GM12878 (cell line): ENCODE results near the gene RASSF4. TPM values are rescaled to one million over a fixed set of nuclear protein-coding genes. Genes with fewer than 3 reads are reported as not detected.

Source experiments
- ASH2L ChIP-seq: fragments of 300-600, 200-600 bp; sonication (generic); IDR thresholded peaks from 2 replicates; pipeline ENCODE4 v1.6.1; 2017; ENCODE audit warnings: low read depth, mild to moderate bottlenecking, borderline replicate concordance
- ATF3 ChIP-seq: IDR thresholded peaks from 2 replicates; pipeline ENCODE4 v1.6.1; 2011; ENCODE audit warnings: low read depth, mild to moderate bottlenecking, low read length, moderate library complexity, borderline replicate concordance; ENCODE audit errors: extremely low read depth
- CBX3 ChIP-seq: fragments of 200-600 bp; sonication (generic); IDR thresholded peaks from 2 replicates; pipeline ENCODE4 v1.6.1; 2016; ENCODE audit warnings: low read depth, borderline replicate concordance
- E2F4 ChIP-seq: IDR thresholded peaks from 2 replicates; pipeline ENCODE4 v1.6.1; 2012; ENCODE audit warnings: low read depth, low read length, improper control_type of control experiment
- HCFC1 ChIP-seq: fragments of 150-350 bp; IDR thresholded peaks from 2 replicates; pipeline ENCODE4 v1.6.1; 2014; ENCODE audit warnings: low read length
- HDAC6 ChIP-seq: fragments of 200-600 bp; sonication (generic); IDR thresholded peaks from one replicate; pipeline ENCODE4 v1.8.0; 2017; ENCODE audit warnings: antibody characterized with exemption; ENCODE audit not compliant: unreplicated experiment
- IKZF2 ChIP-seq, 2 experiments: fragments of 450-650 bp; IDR thresholded peaks; 2 replicates each; pipeline ENCODE4 v1.6.1; 2017; ENCODE audit warnings: mild to moderate bottlenecking in 2 of 2, moderate library complexity in 2 of 2
- KLF5 ChIP-seq: fragments of 450-650 bp; IDR thresholded peaks from 2 replicates; pipeline ENCODE4 v1.6.1; 2014; ENCODE audit warnings: mild to moderate bottlenecking; ENCODE audit not compliant: partially characterized antibody
- MEF2A ChIP-seq: IDR thresholded peaks from 2 replicates; pipeline ENCODE4 v1.6.1; 2011; ENCODE audit warnings: low read depth, mild to moderate bottlenecking, low read length, moderate library complexity; ENCODE audit not compliant: insufficient read depth
- MTA2 ChIP-seq: fragments of 450-650 bp; IDR thresholded peaks from 2 replicates; pipeline ENCODE4 v1.6.1; 2016; ENCODE audit warnings: low read depth, mild to moderate bottlenecking, moderate library complexity
- NR2C2 ChIP-seq: IDR thresholded peaks from 2 replicates; pipeline ENCODE4 v1.6.1; 2011; ENCODE audit warnings: borderline replicate concordance, low read depth; ENCODE audit not compliant: control insufficient read depth, insufficient read length
- PAX5 ChIP-seq: IDR thresholded peaks from 2 replicates; pipeline ENCODE4 v1.6.1; 2011; ENCODE audit warnings: low read depth, low read length, borderline replicate concordance
- PKNOX1 ChIP-seq: fragments of 450-650 bp; IDR thresholded peaks from 2 replicates; pipeline ENCODE4 v1.6.1; 2016; ENCODE audit warnings: mild to moderate bottlenecking
- PRDM15 ChIP-seq: fragments of 450-650 bp; formaldehyde crosslinking; IDR thresholded peaks from 2 replicates; pipeline ENCODE4 v1.4.0; 2020; ENCODE audit warnings: mild to moderate bottlenecking, moderate library complexity
- SMAD1 ChIP-seq: fragments of 450-650 bp; IDR thresholded peaks from 2 replicates; pipeline ENCODE4 v1.6.1; 2018; ENCODE audit warnings: mild to moderate bottlenecking, low read depth; ENCODE audit not compliant: partially characterized antibody
- SP1 ChIP-seq: IDR thresholded peaks from one replicate; pipeline ENCODE4 v1.6.1; 2011; ENCODE audit warnings: low read depth, low read length
- SPI1 ChIP-seq: IDR thresholded peaks from 2 replicates; pipeline ENCODE4 v1.6.1; 2011; ENCODE audit warnings: low read depth, mild to moderate bottlenecking, low read length, moderate library complexity, borderline replicate concordance; ENCODE audit not compliant: insufficient read depth
- SREBF2 ChIP-seq: IDR thresholded peaks from 2 replicates; pipeline ENCODE4 v1.6.1; 2012; ENCODE audit warnings: mild to moderate bottlenecking, low read length
- ZNF217 ChIP-seq: fragments of 450-650 bp; IDR thresholded peaks from 2 replicates; pipeline ENCODE4 v1.6.1; 2017; ENCODE audit warnings: antibody characterized with exemption, mild to moderate bottlenecking
- polyA plus RNA-seq, 11 experiments: library from polyadenylated mRNA; depleted of rRNA in 4 of 11; unstranded in 6 of 11; stranded (reverse) in 5 of 11; fragments of >200 nt; fragmentation: Nextera tagmentation in 4 of 11; fragmentation: Illumina TruSeq in 1 of 11; extraction: Ambion mirVana in 4 of 11; extraction: Trizol in 1 of 11; gene quantifications; 1 replicate in 1 of 11; 2 replicates in 10 of 11; pipeline versions ENCODE4 v1.2.1 to v1.2.3, GENCODE V29; 2011 to 2016; ENCODE audit warnings: inconsistent platforms in 2 of 11, missing spikeins in 2 of 11, low read depth in 1 of 11
- total RNA-seq, 4 experiments: library from RNA; depleted of rRNA in 3 of 4; stranded (reverse); fragments of >200 nt in 3 of 4; fragmentation: Illumina TruSeq in 1 of 4; extraction: Trizol in 1 of 4; gene quantifications; 2 replicates each; pipeline versions ENCODE4 v1.2.1 to v1.2.3, GENCODE V29; 2013 to 2021
- TF ChIP-seq, protein P1 (sequence below): IDR thresholded peaks from 2 replicates; pipeline ENCODE4 v1.6.1; 2012; ENCODE audit warnings: low read depth, low read length, improper control_type of control experiment
- TF ChIP-seq, protein P2 (sequence below): fragments of 450-650 bp; conservative IDR thresholded peaks from 2 replicates; pipeline ENCODE4 v1.6.1; 2017; ENCODE audit warnings: mild to moderate bottlenecking, moderate library complexity

Gene RASSF4
- total and polyA plus RNA-seq, 10 of the 15 experiments (the other 5 are each of a cell fraction or from before 2014, with no cell fraction given), result 3.7 to 71.1 (median 16.8) TPM

GRCh38 chr10:44944354-44944753 lies 15.2 kb upstream of the RASSF4 start (continued):
- TF ChIP-seq ZNF217, result 0 out of 2 replicates have a peak, but pooled peaks have one; percentile 27
- 0 out of 4 replicates have a peak, but pooled peaks of 1 of the 2 experiments have one; percentile 13 for TF ChIP-seq IKZF2 (IDR thresholded peaks at IDR 0.05)
- TF ChIP-seq NR2C2, result no peak
- TF ChIP-seq MEF2A, result no peak
- 0 out of 2 replicates have a peak, but pooled peaks have one; percentile 53 for TF ChIP-seq CBX3
- TF ChIP-seq, protein P1, sequence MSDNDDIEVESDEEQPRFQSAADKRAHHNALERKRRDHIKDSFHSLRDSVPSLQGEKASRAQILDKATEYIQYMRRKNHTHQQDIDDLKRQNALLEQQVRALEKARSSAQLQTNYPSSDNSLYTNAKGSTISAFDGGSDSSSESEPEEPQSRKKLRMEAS, result no peak
- TF ChIP-seq, protein P2, sequence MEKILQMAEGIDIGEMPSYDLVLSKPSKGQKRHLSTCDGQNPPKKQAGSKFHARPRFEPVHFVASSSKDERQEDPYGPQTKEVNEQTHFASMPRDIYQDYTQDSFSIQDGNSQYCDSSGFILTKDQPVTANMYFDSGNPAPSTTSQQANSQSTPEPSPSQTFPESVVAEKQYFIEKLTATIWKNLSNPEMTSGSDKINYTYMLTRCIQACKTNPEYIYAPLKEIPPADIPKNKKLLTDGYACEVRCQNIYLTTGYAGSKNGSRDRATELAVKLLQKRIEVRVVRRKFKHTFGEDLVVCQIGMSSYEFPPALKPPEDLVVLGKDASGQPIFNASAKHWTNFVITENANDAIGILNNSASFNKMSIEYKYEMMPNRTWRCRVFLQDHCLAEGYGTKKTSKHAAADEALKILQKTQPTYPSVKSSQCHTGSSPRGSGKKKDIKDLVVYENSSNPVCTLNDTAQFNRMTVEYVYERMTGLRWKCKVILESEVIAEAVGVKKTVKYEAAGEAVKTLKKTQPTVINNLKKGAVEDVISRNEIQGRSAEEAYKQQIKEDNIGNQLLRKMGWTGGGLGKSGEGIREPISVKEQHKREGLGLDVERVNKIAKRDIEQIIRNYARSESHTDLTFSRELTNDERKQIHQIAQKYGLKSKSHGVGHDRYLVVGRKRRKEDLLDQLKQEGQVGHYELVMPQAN, result no peak
- TF ChIP-seq ATF3, result no peak
- TF ChIP-seq HCFC1, result no peak
- TF ChIP-seq PRDM15 (CRISPR knock-in tag), result no peak
- no peak for TF ChIP-seq ASH2L
- no peak for TF ChIP-seq SP1
- TF ChIP-seq SREBF2, result no peak
- no peak for TF ChIP-seq PKNOX1
- TF ChIP-seq PAX5, result no peak
- TF ChIP-seq HDAC6, result no peak
- no peak for TF ChIP-seq E2F4
- TF ChIP-seq SPI1, result no peak
- TF ChIP-seq MTA2, result no peak
- TF ChIP-seq SMAD1, result no peak
- TF ChIP-seq KLF5, result peak; percentile 67
